Liver (tissue), 9 donors: ENCODE results near the gene PDGFA. TPM values are rescaled to one million over a fixed set of nuclear protein-coding genes. Genes with fewer than 3 reads are reported as not detected.

ENCODE experiments used
- DNase-seq: peaks from one replicate; pipeline ENCODE4 v3.0.0-alpha.2; 2017; ENCODE audit warnings: low spot score
- H3K27ac ChIP-seq, 2 donors: one replicate each; pipeline ENCODE4 v1.7.0; 2013; ENCODE audit warnings: inconsistent platforms in 2 of 2, low read length in 2 of 2, control low read depth in 1 of 2, low read depth in 1 of 2, mild to moderate bottlenecking in 1 of 2
- H3K27me3 ChIP-seq, 4 donors: one replicate each; pipeline versions ENCODE4 v1.6.1 to v1.7.0; 2013; ENCODE audit warnings: low read length in 3 of 4, inconsistent platforms in 1 of 4, mild to moderate bottlenecking in 1 of 4, moderate library complexity in 1 of 4; ENCODE audit not compliant: control insufficient read depth in 4 of 4, insufficient read depth in 4 of 4
- H3K36me3 ChIP-seq, 4 donors: one replicate each; pipeline versions ENCODE4 v1.6.1 to v1.7.0; 2013; ENCODE audit warnings: low read length in 3 of 4, mild to moderate bottlenecking in 3 of 4, low read depth in 1 of 4, moderate library complexity in 1 of 4; ENCODE audit not compliant: control insufficient read depth in 4 of 4, insufficient read depth in 3 of 4
- H3K4me1 ChIP-seq, 4 donors: one replicate each; pipeline versions ENCODE4 v1.6.1 to v1.7.0; 2013; ENCODE audit warnings: low read length in 3 of 4, mild to moderate bottlenecking in 3 of 4, moderate library complexity in 1 of 4; ENCODE audit not compliant: control insufficient read depth in 4 of 4, insufficient read depth in 4 of 4
- H3K4me3 ChIP-seq, 3 donors: one replicate each; pipeline versions ENCODE4 v1.6.1 to v1.7.0; 2013; ENCODE audit warnings: low read length in 3 of 3, control low read depth in 1 of 3, low read depth in 1 of 3, mild to moderate bottlenecking in 1 of 3
- H3K9ac ChIP-seq, 2 donors: one replicate each; pipeline ENCODE4 v1.7.0; 2013; ENCODE audit warnings: low read length in 2 of 2, mild to moderate bottlenecking in 2 of 2, moderate library complexity in 2 of 2, control low read depth in 1 of 2, low read depth in 1 of 2
- H3K9me3 ChIP-seq, 4 donors: one replicate each; pipeline versions ENCODE4 v1.6.1 to v1.7.0; 2013; ENCODE audit warnings: low read length in 3 of 4; ENCODE audit not compliant: control insufficient read depth in 4 of 4
- EGR1 ChIP-seq, 2 donors: IDR thresholded peaks; 2 replicates each; pipeline ENCODE4 v1.6.1; 2016 to 2018; ENCODE audit warnings: antibody characterized with exemption in 2 of 2, low read depth in 2 of 2
- FOXA1 ChIP-seq: IDR thresholded peaks from 2 replicates; pipeline ENCODE4 v1.6.1; 2016; ENCODE audit warnings: antibody characterized with exemption
- FOXA2 ChIP-seq: IDR thresholded peaks from 2 replicates; pipeline ENCODE4 v1.6.1; 2016; ENCODE audit warnings: antibody characterized with exemption
- GABPA ChIP-seq, 2 donors: IDR thresholded peaks in 1 of 2; conservative IDR thresholded peaks in 1 of 2; 2 replicates each; pipeline ENCODE4 v1.6.1; 2016; ENCODE audit warnings: antibody characterized with exemption in 2 of 2, mild to moderate bottlenecking in 1 of 2, moderate library complexity in 1 of 2
- HNF4G ChIP-seq: IDR thresholded peaks from 2 replicates; pipeline ENCODE4 v1.6.1; 2016; ENCODE audit warnings: antibody characterized with exemption
- JUND ChIP-seq, 2 donors: IDR thresholded peaks; 2 replicates each; pipeline ENCODE4 v1.6.1; 2016; ENCODE audit warnings: antibody characterized with exemption in 2 of 2
- MAX ChIP-seq: IDR thresholded peaks from 2 replicates; pipeline ENCODE4 v1.6.1; 2016; ENCODE audit warnings: antibody characterized with exemption
- NR2F2 ChIP-seq: IDR thresholded peaks from 2 replicates; pipeline ENCODE4 v1.6.1; 2016; ENCODE audit warnings: antibody characterized with exemption
- RAD21 ChIP-seq, 2 donors: IDR thresholded peaks; 2 replicates each; pipeline ENCODE4 v1.6.1; 2016; ENCODE audit warnings: antibody characterized with exemption in 2 of 2, mild to moderate bottlenecking in 2 of 2
- RXRA ChIP-seq, 2 donors: IDR thresholded peaks; 2 replicates each; pipeline ENCODE4 v1.6.1; 2017 to 2018; ENCODE audit warnings: antibody characterized with exemption in 2 of 2, mild to moderate bottlenecking in 1 of 2
- SP1 ChIP-seq: IDR thresholded peaks from 2 replicates; pipeline ENCODE4 v1.6.1; 2018; ENCODE audit warnings: antibody characterized with exemption, mild to moderate bottlenecking
- TAF1 ChIP-seq: conservative IDR thresholded peaks from 2 replicates; pipeline ENCODE4 v1.6.1; 2016; ENCODE audit warnings: antibody characterized with exemption, mild to moderate bottlenecking
- YY1 ChIP-seq: IDR thresholded peaks from 2 replicates; pipeline ENCODE4 v1.6.1; 2016; ENCODE audit warnings: antibody characterized with exemption, mild to moderate bottlenecking
- ZBTB33 ChIP-seq: IDR thresholded peaks from 2 replicates; pipeline ENCODE4 v1.6.1; 2016; ENCODE audit warnings: antibody characterized with exemption
- WGBS: extraction: QIAGEN DNeasy Blood & Tissue Kit; methylation state at CpG from one replicate; pipeline ENCODE4 v1.1.7; 2013; 5-methylcytosine and 5-hydroxymethylcytosine counted together
- polyA plus RNA-seq, 2 donors: library from polyadenylated mRNA; stranded (reverse) in 1 of 2; unstranded in 1 of 2; fragments of 200-250 nt in 1 of 2; fragments of >200 nt in 1 of 2; fragmentation: Nextera tagmentation in 1 of 2; extraction: Ambion mirVana in 1 of 2; gene quantifications; one replicate each; pipeline versions ENCODE4 v1.2.1 to v1.2.3, GENCODE V29; 2013 to 2015
- total RNA-seq, 2 donors: library from RNA; depleted of rRNA; stranded (reverse); fragments of >200 nt; gene quantifications; one replicate each; pipeline ENCODE4 v1.2.3, GENCODE V29; 2014
- TF ChIP-seq, protein P1 (sequence below): IDR thresholded peaks from 2 replicates; pipeline ENCODE4 v1.6.1; 2016; ENCODE audit warnings: antibody characterized with exemption
- TF ChIP-seq, protein P2 (sequence below): fragments of 150-350 bp; IDR thresholded peaks from 2 replicates; pipeline ENCODE4 v1.5.1; 2017; ENCODE audit warnings: improper control_type of control experiment, low read depth, low read length; ENCODE audit not compliant: missing input control
- donor health status: healthy.
- donor health status: healthy.
- donor health status: healthy.
- donor health status: healthy.
- donor health status: healthy.

The PDGFA gene
- total and polyA plus RNA-seq, 4 donors = 1.4 to 5.1 (median 2.0) TPM

DNA sequence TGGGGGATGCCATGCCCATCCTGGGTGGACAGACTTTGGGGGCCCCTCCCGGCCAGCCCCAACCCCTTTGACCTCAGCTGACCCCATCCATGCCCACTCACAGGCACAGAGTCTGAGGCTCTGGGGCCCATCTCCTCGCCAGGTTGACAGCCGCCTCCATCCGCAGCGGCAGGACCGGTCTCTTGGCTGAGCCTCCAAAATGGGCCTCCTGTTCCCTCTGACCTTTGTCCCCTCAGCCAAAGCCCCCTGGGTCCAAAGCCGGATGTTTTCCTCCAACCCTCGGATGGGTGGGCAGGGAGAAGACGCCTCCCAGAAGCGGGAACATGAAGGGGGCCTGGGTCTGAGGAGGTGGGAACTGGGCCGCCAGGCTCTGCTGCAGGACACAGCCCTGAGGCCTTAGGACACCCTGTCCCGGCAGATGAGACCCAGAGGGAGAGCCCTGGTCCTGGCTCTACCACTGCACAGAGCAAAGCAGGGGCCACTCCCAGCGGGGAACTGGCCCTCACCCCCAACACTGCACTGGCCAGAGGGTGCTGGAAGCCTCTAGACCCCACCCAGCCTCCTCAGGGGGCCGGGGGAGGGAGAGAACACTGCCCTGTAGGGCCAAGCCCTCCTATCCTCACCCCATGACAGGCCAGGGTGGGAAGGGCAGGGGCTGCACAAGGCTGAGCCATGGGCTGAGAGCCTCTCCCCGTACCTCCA lies 12.6 kb downstream of the PDGFA start:
- peaks cover 3 to 31% (median 14%) of the 10 kb centered on the region in 4 donors for H3K4me1 ChIP-seq
- 95% methylated on average over 15 of the region's 15 CpGs for WGBS
- H3K9ac ChIP-seq = no peak overlapping the region
- H3K4me3 ChIP-seq = no peak overlapping the region
- H3K27me3 ChIP-seq = no peaks in the 10 kb centered on the region
- H3K36me3 ChIP-seq = peaks cover 0 to 1% (median 0%) of the 10 kb centered on the region in 4 donors
- no peaks in the 10 kb centered on the region for H3K9me3 ChIP-seq
- TF ChIP-seq JUND (IDR thresholded peaks at IDR 0.05) (no peak), NR2F2 (no peak), FOXA2 (no peak), MAX (no peak), RAD21 (IDR thresholded peaks at IDR 0.05) (no peak)
- TF ChIP-seq, protein P1, sequence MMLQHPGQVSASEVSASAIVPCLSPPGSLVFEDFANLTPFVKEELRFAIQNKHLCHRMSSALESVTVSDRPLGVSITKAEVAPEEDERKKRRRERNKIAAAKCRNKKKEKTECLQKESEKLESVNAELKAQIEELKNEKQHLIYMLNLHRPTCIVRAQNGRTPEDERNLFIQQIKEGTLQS = no peak
- TF ChIP-seq, protein P2, sequence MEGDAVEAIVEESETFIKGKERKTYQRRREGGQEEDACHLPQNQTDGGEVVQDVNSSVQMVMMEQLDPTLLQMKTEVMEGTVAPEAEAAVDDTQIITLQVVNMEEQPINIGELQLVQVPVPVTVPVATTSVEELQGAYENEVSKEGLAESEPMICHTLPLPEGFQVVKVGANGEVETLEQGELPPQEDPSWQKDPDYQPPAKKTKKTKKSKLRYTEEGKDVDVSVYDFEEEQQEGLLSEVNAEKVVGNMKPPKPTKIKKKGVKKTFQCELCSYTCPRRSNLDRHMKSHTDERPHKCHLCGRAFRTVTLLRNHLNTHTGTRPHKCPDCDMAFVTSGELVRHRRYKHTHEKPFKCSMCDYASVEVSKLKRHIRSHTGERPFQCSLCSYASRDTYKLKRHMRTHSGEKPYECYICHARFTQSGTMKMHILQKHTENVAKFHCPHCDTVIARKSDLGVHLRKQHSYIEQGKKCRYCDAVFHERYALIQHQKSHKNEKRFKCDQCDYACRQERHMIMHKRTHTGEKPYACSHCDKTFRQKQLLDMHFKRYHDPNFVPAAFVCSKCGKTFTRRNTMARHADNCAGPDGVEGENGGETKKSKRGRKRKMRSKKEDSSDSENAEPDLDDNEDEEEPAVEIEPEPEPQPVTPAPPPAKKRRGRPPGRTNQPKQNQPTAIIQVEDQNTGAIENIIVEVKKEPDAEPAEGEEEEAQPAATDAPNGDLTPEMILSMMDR = no peak
- DNase-seq = no peak
- H3K27ac ChIP-seq = no peak overlapping the region

DNA sequence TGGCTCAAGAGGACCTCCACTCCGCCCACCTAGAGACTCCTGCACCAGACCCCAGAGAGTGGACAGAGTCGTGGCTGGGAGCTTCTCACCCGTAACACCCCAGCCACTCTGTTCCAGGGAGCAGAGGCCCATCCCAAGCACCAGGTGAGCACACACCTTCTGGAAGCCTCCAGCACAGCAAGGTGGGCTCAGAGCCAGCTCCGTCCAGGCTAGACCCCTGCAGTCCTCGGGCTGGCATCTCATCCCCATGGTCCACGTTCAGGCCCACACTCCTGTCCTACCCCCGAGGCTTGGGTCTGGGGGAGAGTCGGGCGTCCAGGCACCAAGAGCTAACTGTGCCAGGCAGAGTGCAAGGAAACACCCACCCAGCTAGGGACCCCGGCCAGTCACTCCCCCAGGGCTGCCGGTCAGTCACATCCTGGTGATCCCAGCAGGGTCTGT lies 13.2 kb downstream of the PDGFA start:
- WGBS = 92% methylated on average over 11 of the region's 11 CpGs
- Histone ChIP-seq H3K27ac (no peak overlapping the region), H3K4me1 (peaks cover 3 to 31% (median 14%) of the 10 kb centered on the region in 4 donors), H3K9me3 (no peaks in the 10 kb centered on the region), H3K4me3 (no peak overlapping the region), H3K36me3 (peaks cover 0 to 1% (median 0%) of the 10 kb centered on the region in 4 donors), H3K9ac (no peak overlapping the region), H3K27me3 (no peaks in the 10 kb centered on the region)
- TF ChIP-seq RAD21 (IDR thresholded peaks at IDR 0.05) = no peak
- no peak for TF ChIP-seq FOXA2
- no peak for TF ChIP-seq SP1
- TF ChIP-seq YY1 = no peak
- TF ChIP-seq, protein P1 = no peak
- TF ChIP-seq JUND (IDR thresholded peaks at IDR 0.05) = no peak
- no peak for TF ChIP-seq HNF4G
- no peak for TF ChIP-seq MAX
- TF ChIP-seq, protein P2 = no peak
- TF ChIP-seq ZBTB33 = no peak
- no peak for TF ChIP-seq GABPA (IDR thresholded peaks at IDR 0.05 in 1 of 2, conservative IDR thresholded peaks at IDR 0.05 in 1 of 2)
- TF ChIP-seq TAF1 = no peak
- TF ChIP-seq FOXA1 = no peak
- no peak for TF ChIP-seq RXRA (IDR thresholded peaks at IDR 0.05)
- TF ChIP-seq NR2F2 = no peak
- TF ChIP-seq EGR1 (IDR thresholded peaks at IDR 0.05; ENCODE audit: low read depth in 2 of 2) = no peak
- no peak for DNase-seq
